T-helper 2 cell treated with Interferon-gamma antibody and Interleukin-4, amounts not matched to agents 5 μg/mL and 100 μg/mL, for 36 hours (primary cell): ENCODE results near the gene PTPRT.
"Not testable (repeated sequence)": the region's sequence is repeated elsewhere in the genome, so short reads cannot be mapped to it uniquely, and the experiment has no call there.

Experiments used
- DNase-seq: peaks from one replicate; pipeline ENCODE4 v3.0.0; 2021; ENCODE audit warnings: low spot score
- H3K27ac Mint-ChIP-seq: one replicate; pipeline ENCODE4 v1.8.0; 2021; ENCODE audit warnings: mild to moderate bottlenecking, mixed read lengths
- H3K27me3 Mint-ChIP-seq: one replicate; pipeline ENCODE4 v1.8.0; 2021; ENCODE audit warnings: low read depth, mixed read lengths
- H3K36me3 Mint-ChIP-seq: one replicate; pipeline ENCODE4 v1.8.0; 2021; ENCODE audit warnings: low read depth, mixed read lengths
- H3K4me1 Mint-ChIP-seq: one replicate; pipeline ENCODE4 v1.8.0; 2021; ENCODE audit warnings: low read depth, mixed read lengths
- H3K4me3 Mint-ChIP-seq: one replicate; pipeline ENCODE4 v1.8.0; 2022; ENCODE audit warnings: mild to moderate bottlenecking, moderate library complexity, mixed read lengths
- H3K9me3 Mint-ChIP-seq: one replicate; pipeline ENCODE4 v1.8.0; 2021; ENCODE audit warnings: mixed read lengths

Gene PTPRT

GRCh38 chr20:43170771-43171170 lies 18.9 kb downstream of the PTPRT start:
- peaks cover 3% of the 10 kb centered on the region for H3K9me3 Mint-ChIP-seq
- H3K27ac Mint-ChIP-seq: no peak overlapping the region
- no peak overlapping the region for H3K4me3 Mint-ChIP-seq
- H3K27me3 Mint-ChIP-seq: no peaks in the 10 kb centered on the region
- H3K36me3 Mint-ChIP-seq: no peaks in the 10 kb centered on the region
- DNase-seq: no peak
- H3K4me1 Mint-ChIP-seq: no peaks in the 10 kb centered on the region

- no peak overlapping the region for H3K4me3 Mint-ChIP-seq
Observed at GRCh38 chr20:43167615-43168014, 22.1 kb downstream of the PTPRT start.

GRCh38 chr20:43167021-43167420 lies 22.7 kb downstream of the PTPRT start:
- H3K4me3 Mint-ChIP-seq: no peak overlapping the region
- H3K36me3 Mint-ChIP-seq: no peaks in the 10 kb centered on the region
- H3K9me3 Mint-ChIP-seq: peaks cover 3% of the 10 kb centered on the region
- no peak for DNase-seq
- no peaks in the 10 kb centered on the region for H3K4me1 Mint-ChIP-seq
- H3K27ac Mint-ChIP-seq: no peak overlapping the region
- H3K27me3 Mint-ChIP-seq: no peaks in the 10 kb centered on the region

More at GRCh38 chr20:43167615-43168014, 22.1 kb downstream of the PTPRT start:
- H3K36me3 Mint-ChIP-seq: no peaks in the 10 kb centered on the region
- DNase-seq: no peak
- H3K27me3 Mint-ChIP-seq: no peaks in the 10 kb centered on the region
- H3K27ac Mint-ChIP-seq: no peak overlapping the region
- H3K4me1 Mint-ChIP-seq: no peaks in the 10 kb centered on the region
- peaks cover 3% of the 10 kb centered on the region for H3K9me3 Mint-ChIP-seq

GRCh38 chr20:43165611-43166010 lies 24.1 kb downstream of the PTPRT start:
- Mint-ChIP-seq H3K4me3 (no peak overlapping the region), H3K4me1 (no peaks in the 10 kb centered on the region)

GRCh38 chr20:43164736-43165135 lies 25.0 kb downstream of the PTPRT start:
- not testable (repeated sequence) for H3K27me3 Mint-ChIP-seq, H3K4me3 Mint-ChIP-seq, H3K4me1 Mint-ChIP-seq

More at GRCh38 chr20:43165611-43166010, 24.1 kb downstream of the PTPRT start:
- Mint-ChIP-seq H3K27me3 (no peaks in the 10 kb centered on the region), H3K9me3 (peaks cover 3% of the 10 kb centered on the region), H3K36me3 (no peaks in the 10 kb centered on the region), H3K27ac (no peak overlapping the region)
- no peak for DNase-seq

GRCh38 chr20:43161716-43162115 lies 28.0 kb downstream of the PTPRT start:
- no peaks in the 10 kb centered on the region for H3K27me3 Mint-ChIP-seq
- H3K36me3 Mint-ChIP-seq: no peaks in the 10 kb centered on the region
- H3K9me3 Mint-ChIP-seq: peaks cover 3% of the 10 kb centered on the region
- no peaks in the 10 kb centered on the region for H3K4me1 Mint-ChIP-seq
- no peak for DNase-seq
- H3K27ac Mint-ChIP-seq: no peak overlapping the region
- H3K4me3 Mint-ChIP-seq: no peak overlapping the region

More at GRCh38 chr20:43164736-43165135, 25.0 kb downstream of the PTPRT start:
- H3K9me3 Mint-ChIP-seq, H3K27ac Mint-ChIP-seq, H3K36me3 Mint-ChIP-seq, DNase-seq: not testable (repeated sequence)

- no peaks in the 10 kb centered on the region for H3K4me1 Mint-ChIP-seq
- H3K27ac Mint-ChIP-seq: no peak overlapping the region
- no peak for DNase-seq
- H3K27me3 Mint-ChIP-seq: no peaks in the 10 kb centered on the region
- no peaks in the 10 kb centered on the region for H3K9me3 Mint-ChIP-seq
- no peak overlapping the region for H3K4me3 Mint-ChIP-seq
- no peaks in the 10 kb centered on the region for H3K36me3 Mint-ChIP-seq
Observed at GRCh38 chr20:43160941-43161340, 28.8 kb downstream of the PTPRT start.

GRCh38 chr20:43159994-43160393 lies 29.7 kb downstream of the PTPRT start:
- DNase-seq: no peak
- Mint-ChIP-seq H3K36me3 (no peaks in the 10 kb centered on the region), H3K4me1 (no peaks in the 10 kb centered on the region), H3K4me3 (no peak overlapping the region), H3K27ac (no peak overlapping the region), H3K9me3 (no peaks in the 10 kb centered on the region), H3K27me3 (no peaks in the 10 kb centered on the region)

GRCh38 chr20:43155366-43156100 lies 34.2 kb downstream of the PTPRT start:
- no peaks in the 10 kb centered on the region for H3K27me3 Mint-ChIP-seq
- no peaks in the 10 kb centered on the region for H3K4me1 Mint-ChIP-seq
- H3K27ac Mint-ChIP-seq: no peak overlapping the region
- no peaks in the 10 kb centered on the region for H3K9me3 Mint-ChIP-seq
- no peaks in the 10 kb centered on the region for H3K36me3 Mint-ChIP-seq
- no peak overlapping the region for H3K4me3 Mint-ChIP-seq
- no peak for DNase-seq

GRCh38 chr20:43151901-43152300 lies 37.8 kb downstream of the PTPRT start:
- Mint-ChIP-seq H3K27me3 (no peaks in the 10 kb centered on the region), H3K4me1 (no peaks in the 10 kb centered on the region), H3K9me3 (no peaks in the 10 kb centered on the region), H3K4me3 (no peak overlapping the region), H3K27ac (no peak overlapping the region), H3K36me3 (no peaks in the 10 kb centered on the region)
- DNase-seq: no peak

GRCh38 chr20:43151256-43151655 lies 38.5 kb downstream of the PTPRT start:
- no peak overlapping the region for H3K27ac Mint-ChIP-seq
- no peaks in the 10 kb centered on the region for H3K9me3 Mint-ChIP-seq
- no peaks in the 10 kb centered on the region for H3K36me3 Mint-ChIP-seq
- DNase-seq: no peak
- H3K27me3 Mint-ChIP-seq: no peaks in the 10 kb centered on the region
- H3K4me1 Mint-ChIP-seq: no peaks in the 10 kb centered on the region
- no peak overlapping the region for H3K4me3 Mint-ChIP-seq

GRCh38 chr20:43140726-43141125 lies 49.0 kb downstream of the PTPRT start:
- Mint-ChIP-seq H3K36me3 (no peaks in the 10 kb centered on the region), H3K27me3 (no peaks in the 10 kb centered on the region), H3K9me3 (no peaks in the 10 kb centered on the region), H3K27ac (no peak overlapping the region), H3K4me3 (no peak overlapping the region), H3K4me1 (no peaks in the 10 kb centered on the region)
- DNase-seq: no peak

- H3K27me3 Mint-ChIP-seq: no peaks in the 10 kb centered on the region
- no peaks in the 10 kb centered on the region for H3K9me3 Mint-ChIP-seq
- DNase-seq: no peak
- H3K36me3 Mint-ChIP-seq: no peaks in the 10 kb centered on the region
- H3K27ac Mint-ChIP-seq: no peak overlapping the region
- H3K4me3 Mint-ChIP-seq: no peak overlapping the region
- H3K4me1 Mint-ChIP-seq: no peaks in the 10 kb centered on the region
Observed at GRCh38 chr20:43138061-43138770, 51.5 kb downstream of the PTPRT start.

- no peaks in the 10 kb centered on the region for H3K4me1 Mint-ChIP-seq
- DNase-seq: no peak
- no peaks in the 10 kb centered on the region for H3K36me3 Mint-ChIP-seq
- H3K9me3 Mint-ChIP-seq: no peaks in the 10 kb centered on the region
- H3K27me3 Mint-ChIP-seq: no peaks in the 10 kb centered on the region
- H3K27ac Mint-ChIP-seq: no peak overlapping the region
- H3K4me3 Mint-ChIP-seq: no peak overlapping the region
Observed at GRCh38 chr20:43137160-43137559, 52.5 kb downstream of the PTPRT start.
